NCI-H226 (cell line): ENCODE results near the gene TGFBR3.

ENCODE experiments used
- DNase-seq: peaks from one replicate; pipeline ENCODE4 v3.0.0-alpha.2; 2015

Gene TGFBR3

DNA sequence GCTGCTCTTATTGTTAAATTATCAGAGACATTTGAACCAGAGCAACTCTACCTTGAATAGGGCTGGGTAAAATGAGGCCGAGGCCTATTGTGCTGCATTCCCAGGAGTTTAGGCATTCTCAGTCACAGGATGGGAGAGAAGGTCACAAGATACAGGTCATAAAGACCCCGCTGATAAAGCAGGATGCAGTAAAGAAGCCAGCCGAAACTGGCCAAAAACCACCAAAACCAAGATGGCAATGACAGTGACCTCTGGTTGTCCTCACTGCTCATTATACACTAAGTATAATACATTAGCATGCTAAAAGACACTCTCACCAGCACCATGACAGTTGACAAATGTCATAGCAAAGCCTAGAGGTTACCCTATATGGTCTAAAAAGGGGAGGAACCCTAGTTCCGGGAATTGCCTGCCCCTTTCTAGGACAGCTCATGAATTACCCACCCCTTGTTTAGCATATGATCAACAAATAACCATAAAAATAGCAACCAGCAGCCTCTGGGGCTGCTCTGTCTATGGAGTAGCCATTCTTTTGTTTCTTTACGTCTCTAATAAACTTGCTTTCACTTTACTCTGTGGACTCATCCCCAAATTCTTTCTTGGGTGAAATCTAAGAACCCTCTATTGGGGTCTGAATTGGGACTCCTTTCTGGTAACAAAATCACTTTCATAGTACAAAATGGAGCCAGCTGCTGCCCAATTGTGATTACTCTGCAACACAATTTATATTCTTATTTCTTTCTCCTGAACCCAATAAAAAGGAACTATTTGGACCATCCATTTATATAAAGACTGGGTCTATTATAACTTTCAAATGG lies 179.6 kb downstream of the TGFBR3 start:
- no peak for DNase-seq

DNA sequence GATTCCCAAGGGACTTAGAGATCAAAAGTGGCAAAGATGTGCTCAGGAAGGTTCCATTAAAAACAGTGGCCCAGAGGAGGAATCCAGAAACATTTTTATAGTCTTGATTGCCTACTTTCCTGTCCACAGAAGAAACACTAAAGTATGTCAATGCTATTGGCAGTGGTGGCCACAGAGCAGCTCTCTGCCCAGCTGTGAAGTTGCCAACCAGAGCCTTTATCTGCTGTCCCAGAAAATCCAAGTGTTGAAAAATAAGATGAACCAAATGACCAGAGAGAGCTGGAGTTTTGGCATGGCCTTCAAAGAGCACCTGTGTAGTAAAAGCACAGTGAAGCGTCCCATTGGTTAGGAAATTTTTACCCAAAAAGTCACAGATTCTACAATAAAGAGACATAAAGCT lies 181.2 kb downstream of the TGFBR3 start:
- DNase-seq: no peak

DNA sequence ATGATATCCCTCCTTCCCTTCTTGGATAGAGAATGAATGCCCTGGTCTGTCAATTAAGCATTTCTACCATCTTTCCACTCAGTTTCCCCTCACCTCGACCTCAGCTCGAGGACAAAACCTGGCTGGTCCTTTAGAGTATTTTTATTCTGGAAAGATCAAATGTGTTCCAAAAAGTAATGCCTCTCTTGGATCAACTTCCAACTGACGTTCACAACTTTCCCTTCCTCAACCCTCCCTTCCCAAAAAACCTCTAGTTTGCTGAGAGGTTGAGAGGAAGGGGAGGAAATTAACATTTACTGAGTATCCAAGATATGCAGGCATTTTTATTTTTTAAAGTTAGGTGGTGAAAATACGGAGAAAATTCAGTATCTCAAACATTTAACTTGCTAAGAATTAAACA lies 182.9 kb downstream of the TGFBR3 start:
- no peak for DNase-seq

DNA sequence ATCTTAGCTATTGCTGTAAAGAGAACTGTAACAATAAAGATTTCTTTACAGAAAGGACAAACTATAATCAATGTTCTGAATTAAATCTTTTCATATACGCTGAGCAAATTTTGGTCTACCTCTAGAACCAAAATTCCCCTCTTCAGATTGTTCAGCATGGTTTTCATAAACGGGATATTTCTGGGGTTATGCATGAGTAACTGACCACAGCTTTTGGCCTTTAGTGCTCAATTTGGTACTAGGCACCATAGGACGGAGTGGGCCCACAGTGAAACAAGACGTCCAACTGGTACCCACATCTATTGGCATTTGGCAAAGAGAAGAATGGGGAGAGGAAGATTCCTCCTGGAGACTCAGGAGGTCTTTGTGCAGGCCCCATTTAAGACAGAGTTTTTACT lies 184.5 kb downstream of the TGFBR3 start:
- no peak for DNase-seq

DNA sequence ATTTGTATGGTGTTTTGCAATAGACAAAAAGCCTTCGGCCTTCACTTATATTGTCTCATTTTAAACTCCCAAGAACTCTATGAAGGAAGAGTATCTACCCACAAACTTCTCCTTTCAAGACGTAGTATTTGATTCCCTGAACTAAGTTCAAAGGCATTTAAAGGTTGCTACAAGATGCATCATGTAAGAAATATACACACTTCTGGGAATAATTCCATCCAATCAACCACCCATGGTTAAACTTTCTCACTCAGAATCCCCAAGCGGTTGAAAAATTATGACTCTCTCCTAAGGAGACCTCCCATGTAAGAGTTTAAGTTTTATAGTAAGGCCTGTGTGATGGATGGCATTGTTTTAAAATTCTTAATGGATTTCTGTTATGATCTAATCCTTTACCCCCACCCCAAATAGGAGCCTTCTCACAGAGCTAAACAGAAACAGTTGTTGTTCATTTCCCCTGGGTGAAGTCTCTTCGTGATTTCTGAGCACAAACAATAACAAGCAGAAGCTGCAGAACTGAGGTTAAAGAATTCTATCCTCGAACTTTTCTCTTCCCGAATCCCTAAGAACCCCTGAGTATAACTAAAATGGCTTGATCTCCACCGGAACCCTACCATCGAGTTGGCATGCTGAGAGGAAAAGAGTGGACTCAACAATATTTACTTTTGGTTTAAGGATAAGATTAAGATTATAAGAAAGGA lies 185.0 kb downstream of the TGFBR3 start:
- no peak for DNase-seq

DNA sequence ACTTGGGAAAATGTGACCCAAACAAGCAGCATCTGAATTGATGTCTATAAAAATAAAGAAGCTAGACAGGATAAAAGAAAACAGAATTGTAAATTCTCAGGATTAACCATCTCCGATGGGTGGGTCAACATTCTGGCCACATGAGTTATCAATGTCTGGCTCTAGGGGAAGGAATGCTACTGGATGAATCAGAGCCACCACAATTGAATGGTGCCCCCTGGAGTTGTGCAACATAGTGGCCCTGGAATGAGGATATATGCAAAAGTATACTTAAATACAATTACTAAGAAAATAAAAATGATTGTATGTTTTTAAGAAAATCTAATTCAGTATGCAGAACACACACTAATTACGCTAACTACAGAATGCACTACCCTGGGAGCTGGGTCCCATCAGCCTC lies 185.6 kb downstream of the TGFBR3 start:
- no peak for DNase-seq

DNA sequence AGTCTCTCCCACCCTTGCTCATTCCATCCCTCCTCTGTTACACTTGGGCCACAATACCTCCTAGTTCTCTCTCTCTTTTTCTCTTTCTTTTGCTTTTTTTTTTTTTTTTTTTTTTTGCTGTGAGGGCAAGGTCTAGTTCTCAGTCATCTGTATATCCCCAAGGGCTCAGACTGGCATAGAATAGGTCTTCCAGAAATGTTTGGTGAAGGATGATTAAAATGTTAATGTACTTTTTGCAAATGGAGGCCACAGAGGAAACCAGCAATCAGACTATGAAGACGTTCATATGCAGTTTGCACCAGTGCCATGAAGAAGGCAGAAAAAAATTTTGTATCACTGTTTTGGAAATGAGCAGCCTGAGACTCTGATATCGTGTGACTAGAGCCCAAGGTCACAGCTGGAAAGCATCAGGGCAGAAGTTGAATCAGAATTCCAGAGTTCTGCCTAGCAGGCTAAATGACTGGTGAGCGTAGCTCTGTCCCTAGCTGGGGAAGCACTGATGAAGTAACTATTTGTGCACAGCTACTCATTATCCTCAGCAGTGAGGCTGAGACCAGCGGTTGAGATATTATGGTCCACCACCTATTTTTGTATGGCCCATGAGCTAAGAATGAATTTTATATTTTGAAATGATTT lies 186.5 kb downstream of the TGFBR3 start:
- DNase-seq: no peak

DNA sequence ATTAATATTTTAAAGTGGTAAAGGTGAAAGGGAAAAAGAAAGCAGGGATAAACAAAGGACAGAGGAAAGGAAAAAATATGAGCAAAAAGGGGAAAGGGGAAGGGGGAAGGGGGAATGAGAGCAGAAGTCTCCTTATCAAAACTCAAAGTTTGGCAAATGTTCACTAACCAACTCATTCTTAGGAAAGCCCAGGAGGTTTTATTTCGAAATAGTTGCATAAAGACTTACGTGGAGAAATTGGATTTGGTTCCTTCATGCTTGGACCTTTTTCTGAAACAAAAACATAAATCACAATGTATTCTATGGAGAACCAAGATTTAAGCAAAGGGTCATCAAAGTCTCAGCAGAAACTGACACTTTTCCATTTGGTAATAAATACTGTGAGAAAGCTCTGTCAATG lies 188.1 kb downstream of the TGFBR3 start:
- peak; percentile 78 for DNase-seq

DNA sequence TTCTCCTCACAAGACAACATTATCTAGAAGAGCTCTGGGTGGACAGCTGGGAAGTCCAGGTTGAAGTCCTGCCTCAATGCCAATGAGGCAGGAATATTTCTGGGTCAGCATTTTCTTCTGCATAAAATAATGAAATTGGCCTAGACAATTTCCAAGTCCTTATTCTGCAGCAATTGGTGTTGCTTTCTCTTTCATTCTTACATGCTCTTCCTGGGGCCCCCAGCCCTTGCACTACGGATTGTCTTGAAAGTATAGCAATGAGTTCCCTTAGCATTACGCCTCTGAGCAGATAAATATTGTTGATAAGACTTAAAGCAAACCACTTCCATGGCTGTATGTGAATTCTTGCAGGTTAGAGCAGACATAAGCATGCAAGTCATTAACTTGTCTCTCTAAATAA lies 188.5 kb downstream of the TGFBR3 start:
- DNase-seq: peak; percentile 37

DNA sequence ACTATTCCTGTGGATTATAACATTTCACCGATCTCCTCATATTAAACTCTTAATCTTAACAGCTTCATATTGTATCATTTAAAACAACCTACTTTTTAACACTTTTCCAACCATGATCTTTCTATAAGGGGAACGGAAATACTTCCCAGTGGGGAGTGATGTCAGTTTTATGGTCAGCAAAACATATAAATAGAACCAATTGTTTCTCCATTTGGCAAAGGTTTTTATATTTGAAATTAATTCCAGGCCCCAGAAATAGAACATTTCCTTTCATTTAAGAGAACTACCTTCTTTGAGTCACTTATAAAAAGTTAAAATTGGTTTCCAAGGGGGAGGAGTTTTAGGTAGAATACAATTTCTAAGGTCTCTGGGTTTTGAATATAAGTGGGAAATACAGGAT lies 189.6 kb downstream of the TGFBR3 start:
- DNase-seq: no peak

DNA sequence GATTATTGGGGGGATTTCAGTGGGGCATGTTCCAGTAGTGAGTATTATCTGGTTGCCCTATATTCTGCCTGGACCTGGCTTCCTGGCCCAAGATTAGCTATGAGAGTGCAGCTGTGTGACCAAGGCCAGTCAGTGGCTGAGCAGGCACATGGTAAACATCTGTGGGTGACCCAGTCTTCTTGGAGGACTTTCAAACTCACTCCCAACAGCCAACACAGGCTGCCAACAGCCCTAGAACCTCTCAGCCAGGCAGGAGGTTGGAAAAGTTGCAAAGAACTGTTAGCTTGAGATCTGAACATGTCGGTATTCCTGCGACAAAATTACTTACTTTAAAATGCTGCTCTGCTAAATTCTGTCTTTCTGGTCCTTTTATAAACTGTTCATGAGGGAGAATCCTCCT lies 192.4 kb downstream of the TGFBR3 start:
- no peak for DNase-seq

DNA sequence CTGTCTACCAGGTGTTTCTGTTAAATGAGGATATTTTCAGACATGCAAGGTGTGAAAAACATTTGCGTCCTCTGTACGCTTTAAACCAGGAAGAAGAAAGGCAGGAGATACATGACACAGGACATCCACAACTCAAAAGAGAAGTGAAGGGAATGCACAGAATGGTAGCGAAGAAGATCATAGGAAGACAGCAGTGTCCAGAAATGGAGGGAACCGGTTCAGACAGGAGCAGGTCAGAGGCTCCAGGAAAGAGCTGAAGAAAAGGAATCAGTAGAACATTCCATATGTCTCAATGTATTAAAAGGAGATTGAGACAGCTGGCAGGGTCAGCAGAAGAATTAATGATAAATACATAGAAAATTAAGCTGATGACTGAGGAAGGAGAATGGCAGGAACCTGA lies 194.4 kb downstream of the TGFBR3 start:
- no peak for DNase-seq

DNA sequence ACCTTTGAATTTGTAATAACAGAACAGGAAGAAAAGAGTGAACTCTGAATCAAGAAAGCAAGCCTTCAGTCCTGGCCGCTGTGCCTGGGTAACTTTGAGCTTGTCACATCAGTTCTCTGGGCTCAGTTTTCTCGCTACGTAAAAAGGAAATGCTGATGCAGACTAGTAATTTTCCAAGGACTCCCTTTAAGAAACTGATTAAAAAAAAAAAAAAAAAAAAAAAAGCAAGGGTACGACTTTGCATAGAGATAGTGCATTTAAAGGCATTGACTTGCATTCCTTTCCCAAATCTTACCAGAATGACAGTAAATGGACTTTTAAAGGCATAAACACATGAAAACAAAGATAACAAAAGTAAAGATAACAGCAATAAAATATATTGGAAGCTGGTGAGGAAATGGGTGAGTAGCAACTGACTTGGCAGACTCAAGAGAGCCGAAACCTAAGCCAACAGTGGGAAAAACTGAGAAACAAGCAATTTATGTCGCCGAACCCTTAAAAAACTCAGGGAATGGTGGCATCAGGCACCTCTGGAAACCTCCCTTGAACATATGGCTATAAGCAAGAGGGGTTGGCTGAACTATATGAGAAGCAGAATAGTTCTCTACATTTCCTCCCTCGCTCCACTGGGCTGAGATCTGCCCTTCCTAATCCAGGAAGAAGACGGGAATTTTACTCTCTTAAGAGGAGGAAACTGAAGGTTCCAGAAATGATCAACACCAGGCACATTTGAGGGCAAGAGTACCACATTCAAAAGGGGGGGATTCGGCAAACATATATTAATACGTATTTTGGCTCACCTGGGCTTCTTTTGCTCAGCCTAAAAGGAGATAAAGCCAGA lies 196.1 kb downstream of the TGFBR3 start:
- no peak for DNase-seq

DNA sequence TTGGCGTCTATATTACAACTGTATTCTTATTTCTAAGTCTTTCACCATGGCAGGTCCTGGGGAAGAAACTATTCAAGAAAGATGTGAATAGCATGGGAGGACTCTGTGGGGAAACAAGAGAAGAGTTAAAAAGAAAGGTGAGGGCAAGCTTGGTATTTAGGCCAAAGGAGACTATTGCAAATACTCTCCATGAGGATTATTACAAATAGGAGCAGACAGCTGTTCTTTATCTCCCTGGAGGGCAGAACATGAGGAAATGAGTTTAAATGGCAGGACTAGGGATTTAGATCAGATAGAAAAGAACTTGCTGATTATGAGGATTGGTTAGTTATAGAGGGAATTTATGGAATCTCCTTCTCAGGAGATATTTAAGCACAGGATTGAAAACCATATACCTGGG lies 198.5 kb downstream of the TGFBR3 start:
- no peak for DNase-seq

DNA sequence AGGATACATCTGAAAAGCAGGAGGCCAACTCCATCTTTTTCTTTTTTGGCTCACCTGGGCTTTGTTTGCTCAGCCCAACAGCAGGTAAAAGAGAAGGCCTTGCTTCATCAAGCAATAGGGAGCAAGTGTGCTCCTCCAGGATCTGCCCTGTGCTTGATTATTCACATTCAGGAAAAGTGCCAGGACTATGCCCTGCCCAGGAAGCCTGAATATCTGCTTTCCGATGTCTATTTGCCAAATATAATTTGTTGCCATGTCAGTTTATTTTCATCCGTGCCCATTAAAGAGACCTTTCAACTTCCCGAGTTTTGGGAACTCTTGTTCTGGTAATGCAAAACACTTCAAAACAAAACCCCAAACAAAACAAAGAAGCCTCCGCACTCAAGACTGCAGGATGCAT lies 200.0 kb downstream of the TGFBR3 start:
- DNase-seq: peak; percentile 28

DNA sequence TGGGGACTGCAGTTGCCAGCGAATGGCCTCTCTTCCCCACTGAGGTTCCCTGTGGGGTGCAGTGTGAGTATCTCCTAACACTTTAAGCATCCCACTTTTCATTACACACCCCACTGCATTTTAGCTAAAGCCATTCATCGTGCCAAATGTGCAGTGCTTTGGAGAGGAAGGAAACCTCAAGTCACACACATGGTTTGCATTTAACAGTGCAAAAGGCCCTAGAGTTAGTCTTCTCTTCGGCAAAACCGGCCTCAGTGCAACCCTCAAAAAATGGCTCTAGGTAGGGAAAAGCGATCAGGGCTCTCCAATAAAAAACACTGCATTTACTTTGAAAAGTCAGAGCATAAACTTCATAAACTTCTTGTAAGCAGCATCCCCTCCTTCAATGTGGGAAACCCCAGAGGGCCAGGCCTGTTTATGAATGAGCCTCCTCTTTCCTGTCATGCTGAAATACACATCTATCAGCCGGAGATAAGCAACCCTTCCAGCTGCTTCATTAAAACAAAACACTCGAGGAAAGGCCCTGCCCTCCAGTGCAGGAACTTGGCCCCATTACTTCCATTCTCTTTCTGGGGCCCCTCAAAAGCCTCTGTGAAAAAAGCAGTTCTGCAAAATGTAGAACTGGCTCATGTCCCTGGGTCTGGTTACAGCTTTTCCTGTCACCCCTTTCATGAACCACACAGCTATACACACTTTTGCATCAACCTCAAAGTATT lies 201.3 kb downstream of the TGFBR3 start:
- no peak for DNase-seq

DNA sequence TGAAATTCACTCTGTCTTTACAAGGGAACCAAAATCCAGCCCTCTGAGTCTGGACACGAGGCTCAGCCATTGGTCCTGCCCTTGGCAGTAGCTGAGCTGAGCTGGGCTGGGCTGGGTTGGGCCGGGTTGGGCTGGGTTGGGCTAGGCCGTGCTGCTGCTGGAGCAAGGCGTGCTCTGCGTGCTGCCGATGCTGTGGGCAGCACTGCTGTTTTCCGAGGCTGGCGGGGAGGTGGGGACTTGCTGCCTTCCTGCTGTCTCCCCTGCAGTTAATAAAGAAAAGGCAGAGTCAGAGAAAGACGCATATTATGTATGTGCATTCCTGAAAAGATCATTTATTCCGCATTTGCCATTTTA lies 202.4 kb downstream of the TGFBR3 start:
- no peak for DNase-seq

DNA sequence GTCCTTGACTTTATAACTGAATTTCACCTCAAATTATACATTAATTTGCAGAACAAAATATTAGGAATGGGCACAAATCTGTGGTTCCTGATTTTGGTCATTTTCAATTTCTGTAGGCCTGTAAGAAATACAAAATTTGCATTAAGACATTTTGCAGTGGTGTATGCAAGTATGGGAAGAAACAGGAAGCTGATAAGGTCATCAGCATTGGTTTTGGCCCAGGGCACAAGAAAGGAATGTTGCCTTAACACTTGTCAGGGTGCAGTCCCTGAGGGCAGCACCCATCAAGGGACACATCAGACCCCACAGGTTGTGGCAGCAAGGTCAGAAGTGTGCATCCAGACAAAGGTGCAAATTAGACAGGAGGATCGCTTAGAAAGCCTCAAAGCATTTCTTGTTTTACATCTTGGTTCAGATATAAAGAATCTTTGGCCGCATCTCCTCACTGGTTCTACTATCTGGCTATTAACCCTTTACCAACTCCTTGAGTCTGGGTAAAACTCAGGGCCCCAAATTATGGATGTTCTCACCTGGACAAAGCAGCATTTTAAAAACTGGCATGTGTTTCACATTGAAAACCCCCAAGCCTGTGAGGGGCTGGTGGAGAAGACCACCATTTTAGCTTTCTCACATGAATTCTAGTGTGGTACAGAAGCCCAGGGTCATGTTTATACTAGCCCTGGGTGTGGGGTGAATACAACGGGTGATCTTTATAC lies 202.9 kb downstream of the TGFBR3 start:
- DNase-seq: no peak

DNA sequence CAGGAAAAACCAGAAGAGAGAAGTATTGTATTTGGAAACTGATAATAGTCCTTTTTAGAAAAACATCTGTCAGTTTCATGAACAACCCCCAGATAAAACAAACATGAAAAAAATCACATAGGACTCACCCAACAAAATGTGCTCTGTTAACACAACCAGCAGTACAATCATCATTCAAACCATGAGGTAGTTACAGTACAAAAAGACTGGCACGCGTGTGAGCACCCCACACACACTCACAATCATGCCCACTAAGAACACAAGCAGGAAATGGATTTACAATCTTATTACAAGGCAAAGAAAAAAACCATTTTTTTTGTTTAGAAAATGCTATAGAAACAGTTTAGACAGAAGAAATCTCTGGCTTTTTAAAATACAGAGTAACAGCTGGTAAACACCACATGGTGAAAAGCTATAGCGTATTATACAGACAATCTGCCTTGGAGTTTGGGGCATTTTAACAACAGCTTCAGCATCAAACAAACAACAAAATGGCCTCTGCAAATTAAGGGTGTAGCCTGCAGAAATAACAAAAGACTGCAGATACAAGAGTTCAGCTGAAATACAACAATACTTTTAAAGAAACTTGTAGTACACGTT lies 205.3 kb downstream of the TGFBR3 start:
- DNase-seq: no peak

DNA sequence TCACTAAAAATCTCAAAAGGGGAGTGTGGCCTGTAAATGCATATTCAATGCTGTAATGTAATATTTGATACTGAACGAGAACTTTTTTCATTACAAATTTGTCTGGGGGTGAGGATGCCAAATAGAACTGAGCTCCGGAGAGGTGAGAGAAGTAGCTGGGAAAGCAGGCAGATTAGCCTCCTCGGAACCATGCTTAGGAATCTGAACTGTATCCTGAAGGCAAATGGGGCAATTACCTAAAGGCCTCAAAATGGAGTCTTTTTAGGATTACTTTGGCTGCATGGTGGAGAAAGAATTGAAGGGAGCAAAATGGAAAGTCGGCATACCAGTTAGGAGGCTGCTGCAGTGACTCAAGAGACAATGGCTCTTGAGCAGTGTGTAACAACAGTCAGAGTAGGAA lies 206.5 kb downstream of the TGFBR3 start:
- DNase-seq: no peak

DNA sequence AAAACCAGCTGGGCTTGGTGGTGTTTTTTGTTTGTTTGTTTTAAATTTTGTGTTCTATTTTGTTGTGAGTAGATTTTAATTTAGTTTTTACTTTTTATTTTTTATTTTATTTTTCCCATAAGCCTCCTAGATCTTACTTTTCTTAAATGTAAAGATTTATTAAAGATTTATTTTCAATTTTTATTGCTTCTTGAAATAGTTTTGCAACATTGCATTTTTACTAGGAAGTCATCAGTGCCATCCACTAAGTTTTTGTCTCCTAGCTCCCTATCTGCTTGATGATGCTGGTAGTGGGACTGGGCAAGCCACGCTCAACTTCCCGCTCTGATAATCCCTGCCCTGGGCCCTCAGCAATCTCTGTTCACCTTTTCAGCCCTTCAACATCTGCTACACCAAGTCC lies 209.9 kb downstream of the TGFBR3 start:
- no peak for DNase-seq

DNA sequence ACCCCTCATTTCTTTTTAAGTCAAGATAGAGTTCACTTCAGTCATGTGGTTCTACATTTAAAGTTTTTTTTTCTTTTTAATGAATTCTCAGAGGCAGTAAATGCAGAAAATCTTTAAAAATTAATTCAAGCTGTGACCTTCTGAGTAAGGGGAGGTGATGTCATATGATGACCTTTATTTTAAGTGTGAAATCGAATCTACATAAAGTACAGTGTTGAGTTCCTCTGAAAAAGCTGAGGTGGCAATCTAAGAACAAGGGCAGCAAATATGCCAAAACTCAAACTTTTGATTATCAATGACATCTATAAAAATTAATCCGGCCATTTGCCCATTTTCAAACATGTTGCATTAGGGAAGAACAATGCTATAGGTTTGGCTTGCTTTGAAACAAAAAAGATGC lies 211.8 kb downstream of the TGFBR3 start:
- no peak for DNase-seq
